ENCODE measurements around the gene OR10A3.

OR10A3 gene

GRCh38 chr11:7931168-7931567 lies 10.3 kb downstream of the OR10A3 start, which contains the start of gene OR10A6:
Gene OR10A6 (minus strand): TSS chr11:7931268. CDS start chr11:7928662, 2,606 bp downstream.
- H3K27ac Mint-ChIP-seq: no peak within 1 kb of the TSS
- H3K9me3 Mint-ChIP-seq: peaks cover 15% of the 10 kb centered on the region
- peaks cover 4% of the 10 kb centered on the region for H3K27me3 Mint-ChIP-seq (ENCODE audit: low read depth, poor library complexity)
- H3K4me3 Mint-ChIP-seq: no peak within 1 kb of the TSS
- H3K4me1 Mint-ChIP-seq: no peaks in the 10 kb centered on the region
- H3K36me3 Mint-ChIP-seq (ENCODE audit: low read depth): no peaks in the 10 kb centered on the region
- no peak for DNase-seq
- TF ChIP-seq CTCF (IDR thresholded peaks at IDR 0.05): no peak

- no peak for TF ChIP-seq CTCF (IDR thresholded peaks at IDR 0.05)
- Mint-ChIP-seq H3K9me3 (peaks cover 5% of the 10 kb centered on the region), H3K4me1 (no peaks in the 10 kb centered on the region), H3K27me3 (ENCODE audit: low read depth, poor library complexity) (peaks cover 7% of the 10 kb centered on the region), H3K27ac (no peak overlapping the region), H3K4me3 (no peak overlapping the region), H3K36me3 (ENCODE audit: low read depth) (no peaks in the 10 kb centered on the region)
- no peak for DNase-seq
Observed at GRCh38 chr11:7927635-7928034, 13.9 kb downstream of the OR10A3 start.

GRCh38 chr11:7924536-7924935 lies 17.0 kb downstream of the OR10A3 start:
- TF ChIP-seq CTCF (IDR thresholded peaks at IDR 0.05): no peak
- Mint-ChIP-seq H3K4me1 (no peaks in the 10 kb centered on the region), H3K27ac (no peak overlapping the region), H3K4me3 (no peak overlapping the region), H3K36me3 (ENCODE audit: low read depth) (no peaks in the 10 kb centered on the region), H3K27me3 (ENCODE audit: low read depth, poor library complexity) (peaks cover 4% of the 10 kb centered on the region), H3K9me3 (no peaks in the 10 kb centered on the region)
- no peak for DNase-seq

GRCh38 chr11:7918141-7918540 lies 23.4 kb downstream of the OR10A3 start:
- Mint-ChIP-seq H3K9me3 (peaks cover 19% of the 10 kb centered on the region), H3K4me3 (no peak overlapping the region), H3K27ac (no peak overlapping the region), H3K36me3 (ENCODE audit: low read depth) (no peaks in the 10 kb centered on the region), H3K4me1 (no peaks in the 10 kb centered on the region), H3K27me3 (ENCODE audit: low read depth, poor library complexity) (no peaks in the 10 kb centered on the region)
- TF ChIP-seq CTCF (IDR thresholded peaks at IDR 0.05): no peak
- DNase-seq: no peak

GRCh38 chr11:7911011-7911410 lies 30.5 kb downstream of the OR10A3 start:
- DNase-seq: no peak
- no peak for TF ChIP-seq CTCF (IDR thresholded peaks at IDR 0.05)
- Mint-ChIP-seq H3K27me3 (ENCODE audit: low read depth, poor library complexity) (peaks cover 2% of the 10 kb centered on the region), H3K36me3 (ENCODE audit: low read depth) (no peaks in the 10 kb centered on the region), H3K27ac (no peak overlapping the region), H3K4me1 (peaks cover 20% of the 10 kb centered on the region), H3K9me3 (no peaks in the 10 kb centered on the region), H3K4me3 (no peak overlapping the region)

GRCh38 chr11:7910286-7910788 lies 31.2 kb downstream of the OR10A3 start:
- no peak for DNase-seq
- no peak for TF ChIP-seq CTCF (IDR thresholded peaks at IDR 0.05)
- no peak overlapping the region for H3K4me3 Mint-ChIP-seq
- H3K36me3 Mint-ChIP-seq (ENCODE audit: low read depth): no peaks in the 10 kb centered on the region
- H3K27ac Mint-ChIP-seq: no peak overlapping the region
- H3K9me3 Mint-ChIP-seq: no peaks in the 10 kb centered on the region
- H3K4me1 Mint-ChIP-seq: peaks cover 27% of the 10 kb centered on the region
- peaks cover 4% of the 10 kb centered on the region for H3K27me3 Mint-ChIP-seq (ENCODE audit: low read depth, poor library complexity)
